Measurements from ENCODE around the gene IL4.

IL4 gene

GRCh38 chr5:132671000-132671399, 2.8 kb upstream of the IL4 start:
- Histone ChIP-seq H4K20me1 (ENCODE audit: low read depth, low read length) (no peaks in the 10 kb centered on the region), H3K36me3 (ENCODE audit: low read length) (no peaks in the 10 kb centered on the region), H3K27ac (ENCODE audit: low read depth, low read length) (no peak overlapping the region), H3K79me2 (ENCODE audit: insufficient read depth, low read length) (no peaks in the 10 kb centered on the region), H3K4me3 (ENCODE audit: insufficient read depth, low read length, poor library complexity, severe bottlenecking) (no peak overlapping the region), H3K27me3 (ENCODE audit: low read length) (no peaks in the 10 kb centered on the region), H3F3A (ENCODE audit: insufficient read depth) (no peaks in the 10 kb centered on the region), H2AFZ (ENCODE audit: low read depth, low read length, severe bottlenecking) (no peak overlapping the region), H3K9me3 (ENCODE audit: insufficient read depth, low read length) (no peaks in the 10 kb centered on the region), H3K9me2 (replicated peaks; ENCODE audit: insufficient read depth, low read length) (no peaks in the 10 kb centered on the region), H3K4me2 (ENCODE audit: low read depth, low read length, poor library complexity, severe bottlenecking) (no peak overlapping the region), H3K9ac (ENCODE audit: low read length) (no peak overlapping the region)
- TF ChIP-seq CTCF (IDR thresholded peaks at IDR 0.05; ENCODE audit: insufficient read depth, low read length, poor library complexity, severe bottlenecking) (no peak), EZH2phosphoT487 (conservative IDR thresholded peaks at IDR 0.05; ENCODE audit: low read length) (no peak)

DNA sequence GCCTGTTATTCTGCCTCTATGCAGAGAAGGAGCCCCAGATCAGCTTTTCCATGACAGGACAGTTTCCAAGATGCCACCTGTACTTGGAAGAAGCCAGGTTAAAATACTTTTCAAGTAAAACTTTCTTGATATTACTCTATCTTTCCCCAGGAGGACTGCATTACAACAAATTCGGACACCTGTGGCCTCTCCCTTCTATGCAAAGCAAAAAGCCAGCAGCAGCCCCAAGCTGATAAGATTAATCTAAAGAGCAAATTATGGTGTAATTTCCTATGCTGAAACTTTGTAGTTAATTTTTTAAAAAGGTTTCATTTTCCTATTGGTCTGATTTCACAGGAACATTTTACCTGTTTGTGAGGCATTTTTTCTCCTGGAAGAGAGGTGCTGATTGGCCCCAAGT, 301 bp upstream of the IL4 start:
- Histone ChIP-seq H3K9me2 (replicated peaks; ENCODE audit: insufficient read depth, low read length) (no peaks in the 10 kb centered on the region), H3K4me3 (ENCODE audit: insufficient read depth, low read length, poor library complexity, severe bottlenecking) (no peak overlapping the region), H3K9ac (ENCODE audit: low read length) (no peak overlapping the region), H2AFZ (ENCODE audit: low read depth, low read length, severe bottlenecking) (no peak overlapping the region), H4K20me1 (ENCODE audit: low read depth, low read length) (no peaks in the 10 kb centered on the region), H3F3A (ENCODE audit: insufficient read depth) (no peaks in the 10 kb centered on the region), H3K79me2 (ENCODE audit: insufficient read depth, low read length) (no peaks in the 10 kb centered on the region), H3K36me3 (ENCODE audit: low read length) (no peaks in the 10 kb centered on the region), H3K9me3 (ENCODE audit: insufficient read depth, low read length) (no peaks in the 10 kb centered on the region), H3K4me2 (ENCODE audit: low read depth, low read length, poor library complexity, severe bottlenecking) (no peak overlapping the region), H3K27me3 (ENCODE audit: low read length) (no peaks in the 10 kb centered on the region), H3K27ac (ENCODE audit: low read depth, low read length) (no peak overlapping the region)
- TF ChIP-seq CTCF (IDR thresholded peaks at IDR 0.05; ENCODE audit: insufficient read depth, low read length, poor library complexity, severe bottlenecking) (no peak), EZH2phosphoT487 (conservative IDR thresholded peaks at IDR 0.05; ENCODE audit: low read length) (no peak)

DNA sequence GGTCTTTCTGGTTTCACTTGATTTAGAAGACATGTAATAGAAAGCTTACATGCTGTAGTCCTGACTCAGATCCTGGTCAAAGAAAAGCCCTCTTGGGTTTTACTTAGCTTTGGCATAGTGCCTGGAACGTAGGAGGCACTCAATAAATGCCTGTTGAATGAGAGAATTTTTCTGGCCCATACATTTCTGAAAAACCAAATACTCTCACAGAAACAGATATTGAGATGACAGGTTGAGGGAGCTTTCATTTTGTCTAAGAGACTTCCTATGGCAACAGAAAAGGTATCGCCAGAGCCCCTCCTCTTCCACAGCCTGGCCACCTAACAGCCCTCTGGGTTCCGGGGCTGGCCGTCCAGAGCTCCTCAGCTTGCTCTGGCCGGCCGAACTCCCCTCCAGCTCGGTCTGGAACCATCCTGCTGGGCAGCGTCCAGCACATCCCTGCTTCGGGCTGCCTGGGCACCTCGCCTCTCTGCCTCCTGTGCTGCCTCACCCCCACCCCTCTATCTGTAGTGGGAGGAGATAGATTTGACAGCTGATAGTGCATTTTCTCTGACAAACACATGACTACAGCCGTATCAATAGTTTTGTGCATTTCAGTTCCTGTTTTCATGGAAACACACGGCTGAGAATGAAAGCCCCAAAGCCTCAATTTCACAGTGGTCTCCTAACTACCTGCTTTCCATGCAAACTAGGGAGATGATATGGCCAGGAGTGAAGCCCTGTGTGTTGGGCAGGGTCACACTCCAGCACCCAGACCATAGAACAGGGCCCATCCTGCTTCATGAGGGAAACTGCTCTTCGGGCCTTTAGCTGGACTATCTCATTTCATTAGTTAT, 1.1 kb downstream of the IL4 start:
- no peak for TF ChIP-seq EZH2phosphoT487 (conservative IDR thresholded peaks at IDR 0.05; ENCODE audit: low read length)
- no peak for TF ChIP-seq CTCF (IDR thresholded peaks at IDR 0.05; ENCODE audit: insufficient read depth, low read length, poor library complexity, severe bottlenecking)
- Histone ChIP-seq H3K4me2 (ENCODE audit: low read depth, low read length, poor library complexity, severe bottlenecking) (no peak overlapping the region), H3K4me3 (ENCODE audit: insufficient read depth, low read length, poor library complexity, severe bottlenecking) (no peak overlapping the region), H4K20me1 (ENCODE audit: low read depth, low read length) (no peaks in the 10 kb centered on the region), H3K9me2 (replicated peaks; ENCODE audit: insufficient read depth, low read length) (no peaks in the 10 kb centered on the region), H3F3A (ENCODE audit: insufficient read depth) (no peaks in the 10 kb centered on the region), H3K9me3 (ENCODE audit: insufficient read depth, low read length) (no peaks in the 10 kb centered on the region), H3K27ac (ENCODE audit: low read depth, low read length) (no peak overlapping the region), H2AFZ (ENCODE audit: low read depth, low read length, severe bottlenecking) (no peak overlapping the region), H3K36me3 (ENCODE audit: low read length) (no peaks in the 10 kb centered on the region), H3K27me3 (ENCODE audit: low read length) (no peaks in the 10 kb centered on the region), H3K79me2 (ENCODE audit: insufficient read depth, low read length) (no peaks in the 10 kb centered on the region), H3K9ac (ENCODE audit: low read length) (no peak overlapping the region)

Data from SU-DHL-6 (cell line).